UCSD-AML1 (cell line): ENCODE data around the gene SARM1.
"Not testable (repeated sequence)": the region's sequence is repeated elsewhere in the genome, so short reads cannot be mapped to it uniquely, and the experiment has no call there.

Experiments
- DNase-seq: peaks from one replicate; lab custom pipeline; 2025; ENCODE audit not compliant: unreplicated experiment; lab: John Stamatoyannopoulos, UW

SARM1 gene

GRCh38 chr17:28415886-28416285 is 44.4 kb downstream of the SARM1 start:
- no peak for DNase-seq

DNA sequence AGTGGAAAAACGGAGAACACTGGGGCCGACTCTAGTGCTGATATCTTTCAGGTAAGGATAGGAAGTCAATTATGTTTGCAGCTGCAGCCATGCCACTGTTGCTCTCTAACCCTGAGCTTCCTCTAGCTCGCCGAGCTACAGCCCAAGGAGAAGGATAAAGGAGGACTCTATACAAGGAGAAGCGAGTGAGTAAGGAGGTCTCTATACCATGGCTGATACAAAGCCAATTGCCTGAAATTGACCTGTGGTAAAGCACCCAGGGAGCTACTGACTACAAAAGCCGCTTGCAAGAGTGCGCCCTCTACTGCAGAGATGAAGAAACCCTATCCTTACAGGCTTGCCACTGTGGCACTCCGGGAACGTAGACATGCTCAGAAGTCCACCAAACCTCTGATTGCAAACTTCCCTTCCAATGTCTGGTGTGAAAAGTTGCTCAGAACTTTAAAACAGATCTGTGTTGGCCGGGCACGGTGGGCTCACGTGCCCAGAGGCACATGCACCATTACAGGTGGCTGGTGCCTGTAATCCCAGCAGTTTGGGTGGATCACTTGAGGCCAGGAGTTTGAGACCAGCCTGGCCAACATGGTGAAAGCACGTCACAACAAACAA is 45.3 kb downstream of the SARM1 start:
- peak; percentile 40 for DNase-seq

DNA sequence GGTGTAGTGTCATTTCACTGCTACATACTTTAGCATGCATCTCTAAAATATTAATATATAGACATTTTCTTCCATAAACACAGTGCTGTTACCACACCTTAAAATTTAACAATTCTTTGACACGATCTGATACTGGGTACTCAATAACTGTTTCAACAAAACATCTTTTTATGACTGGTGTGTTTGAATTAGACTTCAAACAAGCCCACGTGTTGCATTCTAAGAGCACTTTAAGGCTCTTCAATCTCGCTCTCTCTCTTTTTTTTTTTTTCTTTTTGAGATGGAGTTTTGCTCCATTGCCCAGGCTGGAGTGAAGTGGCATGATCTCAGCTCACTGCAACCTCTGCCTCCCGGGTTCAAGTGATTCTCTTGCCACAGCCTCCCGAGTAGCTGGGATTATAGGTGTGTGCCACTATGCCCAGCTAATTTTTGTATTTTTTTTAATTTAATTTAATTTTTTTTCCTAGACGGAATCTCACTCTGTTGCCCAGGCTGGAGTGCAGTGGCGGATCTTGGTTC is 50.4 kb downstream of the SARM1 start:
- no peak for DNase-seq

GRCh38 chr17:28425206-28425605 is 53.7 kb downstream of the SARM1 start:
- no peak for DNase-seq

DNA sequence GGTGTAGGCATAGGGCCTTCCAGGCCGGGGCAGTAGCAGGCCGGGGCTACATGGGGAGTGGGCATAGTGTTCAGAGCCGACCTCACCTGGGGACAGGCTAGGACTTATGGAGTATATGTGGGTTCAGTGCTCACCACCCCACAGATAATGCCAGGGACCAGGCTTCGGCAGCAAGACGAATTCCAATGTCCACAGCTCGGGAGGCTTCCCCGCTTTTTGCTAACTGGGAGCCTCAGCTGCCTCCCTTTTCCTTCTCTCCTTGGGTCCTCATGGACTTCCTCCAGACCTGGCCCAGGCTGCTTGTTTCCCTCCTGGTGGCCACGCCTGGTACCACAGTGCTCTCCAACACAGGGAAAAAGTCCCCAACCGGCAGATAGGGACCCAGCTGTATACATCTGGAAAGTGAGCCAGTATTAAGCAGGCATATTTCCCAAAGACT is 54.6 kb downstream of the SARM1 start:
- peak; percentile 29 for DNase-seq

DNA sequence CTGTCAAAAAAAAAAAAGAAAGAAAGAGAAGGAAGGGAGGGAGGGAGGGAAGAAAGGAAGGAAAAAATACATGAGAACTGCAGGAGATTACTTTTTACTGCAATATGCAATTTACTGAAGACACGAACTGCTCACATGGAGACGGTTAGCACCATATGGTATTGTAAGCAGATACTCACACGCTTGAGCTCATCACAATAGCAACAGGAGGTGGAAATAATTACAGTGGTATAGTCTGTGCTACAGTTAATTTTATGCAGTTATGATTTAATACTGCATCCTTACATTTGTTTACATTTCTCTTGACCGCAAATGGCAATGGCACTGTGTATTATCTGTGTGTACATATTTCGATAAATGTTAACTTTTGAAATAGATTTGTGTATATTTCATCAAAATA is 55.9 kb downstream of the SARM1 start:
- DNase-seq: no peak

DNA sequence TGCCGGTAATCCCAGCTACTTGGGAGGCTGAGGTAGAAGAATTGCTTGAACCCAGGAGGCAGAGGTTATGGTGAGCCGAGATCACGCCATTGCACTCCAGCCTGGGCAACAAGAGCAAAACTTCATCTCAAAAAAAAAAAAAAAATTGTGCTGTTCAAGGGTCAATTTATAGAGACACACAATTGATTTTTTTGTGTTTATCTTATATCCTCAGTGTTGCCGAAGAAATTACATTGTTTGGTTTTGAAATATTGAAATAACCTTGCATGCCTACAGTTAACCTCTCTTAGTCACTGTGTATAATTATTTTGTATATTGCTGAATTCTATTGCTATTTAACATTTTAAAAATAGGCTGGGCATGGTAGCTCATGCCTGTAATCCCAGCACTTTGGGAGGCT is 56.5 kb downstream of the SARM1 start:
- DNase-seq: not testable (repeated sequence)

DNA sequence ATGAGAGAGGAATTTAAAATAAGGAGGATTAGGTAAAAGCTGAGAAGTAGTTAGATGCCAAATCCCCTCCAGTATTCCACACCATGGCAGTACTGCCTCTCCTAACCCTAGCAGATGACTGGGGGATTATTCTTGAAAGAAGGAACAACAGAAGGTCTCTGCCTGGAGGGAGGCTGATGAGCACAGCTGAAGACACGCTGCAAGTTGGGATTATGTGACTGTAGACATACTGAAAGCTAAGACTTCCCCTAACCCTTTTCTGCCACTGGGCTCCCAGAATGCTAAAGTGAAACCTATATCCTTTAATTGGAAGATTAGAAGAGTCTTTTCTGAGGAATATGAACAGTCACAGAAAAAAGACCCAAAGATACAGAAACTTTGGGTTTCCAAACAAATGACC is 62.2 kb downstream of the SARM1 start:
- DNase-seq: no peak

DNA sequence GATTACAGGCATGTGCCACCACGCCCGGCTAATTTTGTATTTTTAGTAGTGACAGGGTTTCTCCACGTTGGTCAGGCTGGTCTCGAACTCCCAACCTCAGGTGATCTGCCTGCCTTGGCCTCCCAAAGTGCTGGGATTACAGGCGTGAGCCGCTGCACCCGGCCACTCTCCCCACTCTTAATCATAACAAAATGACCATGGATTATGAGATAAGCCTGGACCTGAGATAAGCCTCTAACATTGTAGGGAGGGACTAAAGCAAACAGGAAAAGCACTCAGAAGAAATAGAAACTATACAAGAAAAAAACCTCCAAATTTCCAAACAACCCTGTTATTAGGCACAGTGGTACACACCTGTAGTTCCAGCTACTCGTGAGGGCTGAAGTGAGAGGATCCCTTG is 62.8 kb downstream of the SARM1 start:
- DNase-seq: not testable (repeated sequence)

DNA sequence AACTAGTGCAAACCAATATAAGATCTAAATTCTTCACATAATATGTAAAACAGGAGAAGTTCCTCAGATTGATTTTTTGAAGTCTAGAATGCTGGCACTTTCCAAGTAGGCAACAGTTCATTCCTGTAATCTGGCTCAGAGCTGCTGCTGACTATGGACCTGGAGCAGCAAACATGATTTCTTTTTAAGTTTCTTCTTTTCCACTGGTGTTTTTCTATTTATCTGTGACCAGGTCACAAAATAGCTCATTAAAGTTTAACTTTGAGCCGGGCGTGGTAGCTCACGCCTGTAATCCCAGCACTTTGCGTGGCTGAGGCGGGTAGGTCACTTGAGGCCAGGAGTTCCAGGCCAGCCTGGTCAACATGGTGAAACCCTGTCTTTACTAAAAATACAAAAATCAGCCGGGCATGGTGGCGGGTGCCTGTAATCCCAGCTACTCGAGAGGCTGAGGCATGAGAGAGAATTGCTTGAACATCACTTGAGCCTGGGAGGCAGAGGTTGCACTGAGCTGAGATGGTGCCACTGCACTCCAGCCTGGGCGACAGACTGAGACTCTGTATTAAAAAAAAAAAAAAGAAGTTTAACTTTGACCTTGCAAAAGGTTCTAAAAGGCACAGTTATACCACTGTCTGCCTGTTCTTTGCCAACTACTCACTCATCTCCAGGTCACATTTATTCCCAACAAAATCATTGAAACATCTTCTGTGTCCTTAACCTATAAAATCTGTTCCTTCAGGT is 72.6 kb downstream of the SARM1 start:
- no peak for DNase-seq

DNA sequence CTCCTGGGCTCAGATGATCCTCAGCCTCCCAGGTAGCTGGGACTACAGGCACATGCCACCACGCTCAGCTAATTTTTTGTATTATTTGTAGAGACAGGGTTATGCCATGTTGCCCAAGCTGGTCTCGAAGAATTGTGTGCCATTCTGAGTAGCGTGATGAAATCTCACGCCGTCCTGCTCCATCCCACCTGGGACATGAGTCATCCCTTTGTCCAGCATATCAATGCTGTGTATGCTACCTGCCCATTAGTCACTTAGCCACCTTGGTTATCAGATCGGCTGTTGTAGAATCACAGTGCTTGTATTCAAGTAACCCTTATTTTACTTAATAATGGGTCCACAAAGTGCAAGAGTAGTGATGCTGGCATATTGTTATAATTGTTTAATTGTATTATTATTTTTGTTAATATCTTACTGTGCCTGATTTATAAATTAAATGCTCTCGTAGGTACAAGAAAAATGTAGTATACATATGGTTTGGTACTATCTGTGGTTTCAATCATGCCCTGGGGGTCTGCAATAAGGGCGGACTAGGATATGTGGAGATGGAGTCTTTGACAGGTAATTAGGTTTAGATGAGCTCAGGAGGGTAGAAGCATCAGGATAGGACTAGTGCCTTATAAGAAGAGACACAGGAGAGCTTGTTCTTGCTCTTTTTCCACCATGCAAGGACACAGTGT is 75.4 kb downstream of the SARM1 start:
- DNase-seq: no peak

DNA sequence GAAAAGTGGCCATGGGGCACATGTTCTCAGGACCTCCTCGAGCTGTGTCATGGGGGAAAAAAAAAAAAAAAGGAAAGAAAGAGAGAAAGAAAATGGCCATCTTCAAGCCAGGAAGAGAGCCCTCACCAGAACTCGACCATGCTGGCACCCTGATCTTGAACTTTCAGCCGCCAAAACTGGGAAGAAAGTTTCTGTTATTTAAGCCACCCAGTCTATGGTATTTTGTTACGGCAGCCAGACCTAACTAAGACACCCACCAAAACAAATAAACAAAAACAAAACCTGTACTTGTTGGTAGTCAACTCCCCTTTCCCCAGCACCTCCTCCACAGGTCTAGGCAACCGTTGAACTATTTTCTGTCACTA is 75.9 kb downstream of the SARM1 start:
- no peak for DNase-seq

DNA sequence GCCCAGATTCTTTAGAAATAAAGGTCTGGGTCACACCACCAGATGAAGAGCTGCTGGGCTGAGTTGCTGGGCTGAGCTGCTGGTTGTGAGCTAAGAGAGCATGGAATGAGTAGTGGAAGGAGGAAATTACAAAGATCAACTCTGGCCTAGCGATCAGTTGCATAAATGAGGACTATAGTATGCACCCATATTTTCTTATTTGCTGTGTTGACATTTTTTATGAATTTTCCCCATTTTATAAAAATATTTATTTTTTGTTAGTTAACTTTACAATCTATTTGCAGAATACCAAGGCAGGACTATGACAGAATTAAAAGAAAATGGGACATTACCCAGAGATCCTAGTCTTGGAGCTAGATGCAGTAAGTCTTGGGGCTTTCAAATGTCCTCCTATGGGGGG is 78.4 kb downstream of the SARM1 start:
- DNase-seq: no peak
